GM12875 (cell line): ENCODE results near the gene SECISBP2L.

Experiments used
- H3K4me3 ChIP-seq: one replicate; pipeline ENCODE4 v1.5.1; 2011; ENCODE audit warnings: low read depth, low read length, control low read depth
- TF ChIP-seq, protein P1 (sequence below): IDR thresholded peaks from 2 replicates; pipeline ENCODE4 v1.5.1; 2011; ENCODE audit warnings: low read depth, mild to moderate bottlenecking, control low read depth, inconsistent platforms, low read length, moderate library complexity, borderline replicate concordance; ENCODE audit not compliant: insufficient read depth

SECISBP2L gene

DNA sequence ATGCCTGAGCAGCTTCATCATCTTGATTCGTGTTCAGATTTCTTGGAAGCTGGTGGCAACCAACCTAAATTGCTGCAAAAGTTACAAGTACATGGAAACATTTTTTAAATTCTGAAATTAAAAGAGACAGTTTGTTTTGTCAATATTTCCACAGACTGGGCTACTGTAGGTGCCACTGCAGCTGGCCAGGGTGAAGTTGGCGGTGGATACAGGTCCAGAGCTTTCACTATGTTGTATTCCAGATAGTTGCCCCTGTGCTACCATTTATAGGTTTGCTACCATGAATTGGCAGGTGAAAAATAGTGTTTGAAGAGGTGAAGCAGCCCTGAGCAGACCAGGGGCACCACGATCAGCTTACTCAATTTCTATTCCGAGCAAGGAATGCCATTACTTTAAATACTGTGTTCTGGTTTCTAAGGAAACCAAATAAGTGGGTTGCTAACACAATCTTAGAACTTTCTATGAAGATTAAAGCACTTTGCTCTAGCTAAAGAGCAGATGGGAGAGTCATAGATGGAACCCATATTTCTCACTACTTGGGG is 61.4 kb downstream of the SECISBP2L start:
- TF ChIP-seq, protein P1, sequence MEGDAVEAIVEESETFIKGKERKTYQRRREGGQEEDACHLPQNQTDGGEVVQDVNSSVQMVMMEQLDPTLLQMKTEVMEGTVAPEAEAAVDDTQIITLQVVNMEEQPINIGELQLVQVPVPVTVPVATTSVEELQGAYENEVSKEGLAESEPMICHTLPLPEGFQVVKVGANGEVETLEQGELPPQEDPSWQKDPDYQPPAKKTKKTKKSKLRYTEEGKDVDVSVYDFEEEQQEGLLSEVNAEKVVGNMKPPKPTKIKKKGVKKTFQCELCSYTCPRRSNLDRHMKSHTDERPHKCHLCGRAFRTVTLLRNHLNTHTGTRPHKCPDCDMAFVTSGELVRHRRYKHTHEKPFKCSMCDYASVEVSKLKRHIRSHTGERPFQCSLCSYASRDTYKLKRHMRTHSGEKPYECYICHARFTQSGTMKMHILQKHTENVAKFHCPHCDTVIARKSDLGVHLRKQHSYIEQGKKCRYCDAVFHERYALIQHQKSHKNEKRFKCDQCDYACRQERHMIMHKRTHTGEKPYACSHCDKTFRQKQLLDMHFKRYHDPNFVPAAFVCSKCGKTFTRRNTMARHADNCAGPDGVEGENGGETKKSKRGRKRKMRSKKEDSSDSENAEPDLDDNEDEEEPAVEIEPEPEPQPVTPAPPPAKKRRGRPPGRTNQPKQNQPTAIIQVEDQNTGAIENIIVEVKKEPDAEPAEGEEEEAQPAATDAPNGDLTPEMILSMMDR, result no peak
- H3K4me3 ChIP-seq, result no peak overlapping the region

DNA sequence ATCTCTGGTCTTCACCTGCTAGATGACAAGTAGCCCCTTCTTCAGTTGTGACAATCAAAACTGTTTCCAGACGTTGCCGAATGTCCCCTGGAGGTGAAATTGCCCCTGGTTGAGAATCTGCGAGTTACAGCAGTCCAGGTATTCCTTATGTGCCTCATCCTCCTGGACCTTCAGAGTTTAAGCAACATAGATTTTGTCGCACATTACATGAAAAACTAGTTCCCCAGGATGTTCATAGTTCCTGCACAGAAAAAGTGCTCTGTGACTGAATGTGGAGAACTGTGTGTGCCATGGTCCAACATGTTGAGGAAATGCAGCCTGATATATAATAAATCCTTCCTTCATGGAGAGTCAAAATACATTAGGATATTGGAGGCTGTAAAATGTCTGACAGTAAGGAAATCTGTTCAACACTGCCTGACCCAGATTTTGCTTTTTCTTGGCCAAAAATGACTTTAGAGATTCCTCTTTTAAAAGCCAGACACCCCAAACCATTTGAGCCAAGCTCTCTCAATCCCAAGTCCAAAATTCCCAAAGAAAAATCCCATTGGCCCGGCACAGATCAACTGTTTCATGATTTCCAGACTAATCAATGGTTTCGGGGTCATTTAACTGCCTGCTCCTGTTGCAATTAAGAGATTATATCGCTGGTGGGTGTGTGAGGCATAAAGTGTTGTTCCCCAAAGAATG is 62.1 kb downstream of the SECISBP2L start:
- TF ChIP-seq, protein P1, result no peak
- no peak overlapping the region for H3K4me3 ChIP-seq

DNA sequence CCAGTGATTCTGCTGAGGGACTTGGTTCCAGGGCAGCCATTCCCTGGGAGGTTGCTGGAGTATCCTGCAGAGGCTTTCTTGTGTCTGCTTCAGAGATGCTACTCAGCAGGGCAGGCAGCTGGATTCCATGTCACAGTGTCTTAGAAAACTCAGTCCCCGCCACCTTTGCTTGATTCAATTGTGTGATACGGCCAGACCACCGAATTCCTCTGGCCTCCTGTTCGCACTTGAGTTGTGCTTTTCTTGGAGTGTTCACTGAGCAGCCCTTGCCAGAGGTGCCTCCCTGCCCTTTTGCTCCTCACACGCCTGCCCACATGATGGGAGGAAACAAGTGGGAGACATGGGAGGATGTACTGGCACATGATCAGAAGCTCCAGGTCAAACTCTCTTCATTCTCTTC is 62.9 kb downstream of the SECISBP2L start:
- TF ChIP-seq, protein P1, result no peak
- no peak overlapping the region for H3K4me3 ChIP-seq

DNA sequence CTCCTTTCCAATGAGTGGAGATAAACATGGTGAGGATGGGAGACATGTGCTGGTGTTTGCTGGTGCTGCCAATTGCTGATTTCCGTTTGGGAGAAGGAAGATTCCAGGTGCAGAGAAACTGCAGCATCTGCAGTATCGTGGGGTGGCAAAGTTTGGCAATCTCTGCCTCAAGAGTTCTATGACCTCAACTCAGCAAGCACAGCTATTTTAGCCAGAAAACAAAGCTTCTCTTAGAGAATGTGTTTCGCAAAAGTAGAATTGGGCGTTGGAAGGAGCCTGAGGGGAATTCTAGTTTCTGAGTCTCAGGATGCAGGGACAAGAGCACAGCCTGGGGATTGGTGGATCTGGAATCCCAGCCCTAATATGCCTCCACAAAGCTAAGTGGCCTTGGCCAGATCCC is 64.3 kb downstream of the SECISBP2L start:
- no peak overlapping the region for H3K4me3 ChIP-seq
- TF ChIP-seq, protein P1, result no peak

DNA sequence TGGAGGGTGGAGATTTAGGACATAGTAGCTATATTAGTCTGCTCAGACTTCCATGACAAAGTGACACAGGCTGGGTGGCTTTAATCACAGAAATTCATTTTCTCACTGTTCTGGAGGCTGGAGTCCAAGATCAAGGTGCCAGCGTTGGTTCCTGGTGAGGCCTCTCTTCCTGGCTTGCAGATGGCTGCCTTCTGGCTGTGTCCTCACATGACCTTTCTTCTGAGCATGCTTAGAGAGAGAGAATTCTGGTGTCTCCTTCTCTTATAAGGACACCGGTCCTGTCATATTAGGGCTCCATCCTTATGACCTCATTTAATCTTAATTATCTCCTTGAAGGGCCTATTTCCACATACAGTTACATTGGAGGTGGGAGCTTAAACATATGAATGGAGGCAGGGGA is 67.6 kb downstream of the SECISBP2L start:
- no peak overlapping the region for H3K4me3 ChIP-seq
- TF ChIP-seq, protein P1, result no peak

DNA sequence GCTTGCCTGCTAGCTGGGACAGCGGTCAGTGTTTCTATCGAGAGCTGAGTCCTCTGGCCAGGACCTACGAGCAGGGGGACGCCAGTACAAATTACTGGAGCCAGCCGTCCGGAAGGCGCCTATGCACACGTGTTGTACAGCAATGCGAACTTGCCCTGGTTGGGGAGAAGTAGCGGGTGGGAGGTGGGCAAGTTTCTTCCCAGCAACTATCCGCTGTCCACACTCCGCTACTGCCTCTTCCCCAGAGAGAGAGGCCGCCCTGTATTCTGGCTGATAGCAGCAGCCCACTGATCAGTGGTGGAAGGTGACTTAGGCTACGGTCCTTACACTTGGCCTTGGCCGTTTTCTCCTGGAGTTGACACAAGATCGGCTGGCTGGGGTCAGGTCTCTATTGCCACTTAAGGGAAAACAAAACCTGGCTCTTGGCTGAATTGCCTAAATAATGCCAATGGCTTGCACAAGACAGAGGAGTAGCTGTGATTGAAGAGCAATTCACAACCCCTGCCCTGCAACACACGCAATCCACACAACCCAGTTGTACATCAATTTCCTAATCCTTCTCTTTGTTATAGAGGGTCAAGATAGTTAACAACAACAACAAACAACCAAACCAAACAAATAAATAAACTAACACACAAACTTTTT is 69.7 kb downstream of the SECISBP2L start:
- no peak overlapping the region for H3K4me3 ChIP-seq
- TF ChIP-seq, protein P1, result no peak
